GM19455 (cell line): ENCODE measurements around the gene LRRTM4.
"Not testable (repeated sequence)": the region's sequence is repeated elsewhere in the genome, so short reads cannot be mapped to it uniquely, and the experiment has no call there.

Experiments used
- ATAC-seq: cut with Tn5 transposase; IDR thresholded peaks from one replicate; pipeline ENCODE4 v1.9.1; 2021; ENCODE audit not compliant: unreplicated experiment

LRRTM4 gene

GRCh38 chr2:77179297-77179696 is 342.9 kb downstream of the LRRTM4 start:
- ATAC-seq, result no peak

- ATAC-seq, result not testable (repeated sequence)
These were observed 346.9 kb downstream of the LRRTM4 start for GRCh38 chr2:77175266-77175780.

DNA sequence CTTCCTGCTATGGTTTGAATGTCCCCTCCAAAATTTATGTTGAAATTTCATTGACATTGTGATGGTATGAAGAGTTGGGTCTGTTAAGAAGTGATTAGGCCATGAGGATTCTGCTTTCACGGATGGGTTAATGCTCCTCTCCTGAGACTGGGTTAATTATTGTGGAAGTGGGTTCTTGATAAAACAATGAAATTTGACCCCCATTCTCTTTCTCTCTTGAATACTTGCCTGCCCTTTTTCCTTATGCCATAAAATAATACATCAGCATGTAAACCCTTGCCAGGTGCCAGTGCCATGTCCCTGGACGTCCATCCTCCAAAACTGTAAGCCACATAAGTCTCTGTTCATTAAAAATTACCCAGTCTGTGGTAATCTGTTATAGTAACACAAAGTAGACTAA is 352.8 kb downstream of the LRRTM4 start:
- no peak for ATAC-seq

GRCh38 chr2:77164021-77164420 is 358.2 kb downstream of the LRRTM4 start:
- not testable (repeated sequence) for ATAC-seq

GRCh38 chr2:77161009-77161408 is 361.2 kb downstream of the LRRTM4 start:
- no peak for ATAC-seq

GRCh38 chr2:77156599-77156998 is 365.6 kb downstream of the LRRTM4 start:
- ATAC-seq, result no peak

GRCh38 chr2:77155511-77155910 is 366.7 kb downstream of the LRRTM4 start:
- ATAC-seq, result no peak

GRCh38 chr2:77149565-77149964 is 372.6 kb downstream of the LRRTM4 start:
- ATAC-seq, result no peak

GRCh38 chr2:77147153-77147552 is 375.0 kb downstream of the LRRTM4 start:
- no peak for ATAC-seq

DNA sequence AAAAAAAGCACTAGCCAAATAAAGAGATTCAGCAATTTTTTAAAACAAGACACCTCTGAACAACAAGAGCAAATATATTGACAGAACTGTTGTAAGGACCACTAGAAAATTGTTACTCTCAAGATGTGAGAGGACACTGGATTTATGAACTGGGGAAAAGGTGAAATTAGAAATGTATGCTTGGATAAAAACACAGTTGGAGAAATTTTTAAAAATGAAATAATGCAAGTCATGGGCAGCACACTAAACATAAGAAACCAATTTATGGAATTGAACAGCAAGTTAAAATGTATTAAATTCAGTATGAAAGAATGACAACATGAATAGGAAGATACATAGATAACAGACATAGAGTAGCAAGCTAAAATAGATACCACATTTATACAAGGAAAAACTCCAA is 377.4 kb downstream of the LRRTM4 start:
- no peak for ATAC-seq

GRCh38 chr2:77142141-77142540 is 380.0 kb downstream of the LRRTM4 start:
- no peak for ATAC-seq

- not testable (repeated sequence) for ATAC-seq
These were observed 393.7 kb downstream of the LRRTM4 start for GRCh38 chr2:77128479-77128878.

DNA sequence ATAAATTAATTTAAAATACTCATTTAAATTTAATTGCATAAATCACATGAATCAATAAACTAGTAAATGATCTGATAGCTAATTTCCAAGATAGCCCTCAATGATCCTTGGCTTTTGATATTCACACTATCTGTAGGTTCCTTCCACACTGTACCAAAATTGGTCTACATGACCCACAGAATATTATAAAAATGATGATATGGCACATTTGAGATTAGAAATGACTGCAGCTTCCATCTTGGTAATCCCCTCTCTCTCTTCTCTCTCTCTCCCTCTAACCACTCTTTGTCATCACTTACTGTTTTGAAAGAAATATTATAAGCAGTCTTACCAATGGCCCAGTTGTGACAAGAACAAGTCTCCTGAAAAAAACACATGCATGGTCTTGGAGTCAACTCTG is 394.8 kb downstream of the LRRTM4 start:
- ATAC-seq, result no peak

GRCh38 chr2:77121518-77121917 is 400.7 kb downstream of the LRRTM4 start:
- no peak for ATAC-seq

DNA sequence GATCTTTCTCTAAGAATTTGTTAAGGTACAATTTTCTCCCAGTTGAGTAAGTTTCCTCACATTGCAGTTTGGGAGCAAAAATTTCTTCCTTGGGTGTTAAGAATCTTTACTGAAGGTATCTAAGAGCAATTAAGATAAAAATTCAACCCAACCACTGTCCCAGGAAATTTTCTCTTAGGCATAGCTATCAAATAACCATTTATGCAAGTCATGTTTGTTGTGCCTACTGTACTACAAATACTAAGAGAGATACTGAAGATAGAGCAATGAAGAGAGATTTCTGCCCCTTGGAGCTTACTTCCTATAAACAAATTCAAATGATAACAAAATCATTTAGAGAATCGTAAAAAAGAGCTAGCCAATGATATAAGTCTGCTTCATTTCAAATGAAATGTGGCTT is 402.8 kb downstream of the LRRTM4 start:
- ATAC-seq, result no peak

GRCh38 chr2:77108915-77109314 is 413.3 kb downstream of the LRRTM4 start:
- no peak for ATAC-seq

DNA sequence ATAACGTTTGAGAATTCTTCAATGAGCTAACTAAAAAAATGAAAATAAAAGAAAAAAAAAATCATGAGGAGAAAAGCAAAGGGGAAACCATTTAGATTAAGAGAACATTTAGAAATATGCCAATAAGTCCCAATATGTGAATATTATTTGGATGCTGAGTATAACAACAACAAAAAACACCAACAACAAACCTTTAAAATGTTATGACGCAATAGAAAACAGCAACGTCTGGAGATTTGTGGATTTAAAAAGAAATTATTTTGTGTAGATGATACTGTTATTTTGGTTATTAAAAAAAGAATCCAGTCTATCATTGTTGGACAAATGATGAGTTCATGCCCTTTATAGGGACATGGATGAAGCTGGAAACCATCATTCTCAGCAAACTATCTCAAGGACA is 417.2 kb downstream of the LRRTM4 start:
- no peak for ATAC-seq

DNA sequence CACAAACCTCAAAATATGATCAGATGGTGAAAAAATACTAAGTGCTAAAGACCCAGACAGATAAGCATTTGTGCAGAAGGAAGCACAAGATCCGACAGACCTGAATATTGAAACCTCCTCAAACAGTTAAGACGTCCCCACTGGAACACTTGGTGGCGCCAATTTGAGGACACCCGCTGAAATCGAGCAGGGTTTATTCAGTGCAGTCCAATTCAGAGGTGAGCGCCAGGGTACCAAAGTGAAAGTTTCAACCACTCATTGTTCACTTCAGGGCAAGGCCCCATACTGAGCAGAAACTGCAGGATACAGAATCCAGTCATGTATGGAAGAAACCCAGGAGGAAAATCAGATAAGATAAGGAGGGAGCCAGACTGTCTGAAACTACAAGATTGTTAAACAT is 417.6 kb downstream of the LRRTM4 start:
- no peak for ATAC-seq

DNA sequence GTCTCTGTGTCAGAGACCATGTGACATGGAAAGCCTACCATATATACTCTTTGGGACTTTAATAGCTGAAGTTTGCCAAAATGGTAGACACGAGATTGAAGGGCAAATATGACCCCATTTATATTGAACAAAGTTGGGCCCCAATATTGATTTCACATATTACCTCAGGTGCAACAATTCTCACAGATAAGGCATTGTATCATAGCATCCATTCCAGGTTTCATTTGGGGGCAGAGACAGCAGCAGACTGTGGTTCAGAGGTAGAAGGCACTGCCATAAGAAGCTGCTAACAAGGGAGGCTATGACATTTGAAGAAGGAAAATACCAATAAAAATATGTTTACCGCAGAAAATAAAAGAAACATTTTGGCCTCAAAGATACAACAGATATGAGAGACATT is 419.2 kb downstream of the LRRTM4 start:
- ATAC-seq, result no peak

- no peak for ATAC-seq
These were observed 420.3 kb downstream of the LRRTM4 start for GRCh38 chr2:77101796-77102452.

- ATAC-seq, result no peak
These were observed 422.2 kb downstream of the LRRTM4 start for GRCh38 chr2:77099961-77100360.

DNA sequence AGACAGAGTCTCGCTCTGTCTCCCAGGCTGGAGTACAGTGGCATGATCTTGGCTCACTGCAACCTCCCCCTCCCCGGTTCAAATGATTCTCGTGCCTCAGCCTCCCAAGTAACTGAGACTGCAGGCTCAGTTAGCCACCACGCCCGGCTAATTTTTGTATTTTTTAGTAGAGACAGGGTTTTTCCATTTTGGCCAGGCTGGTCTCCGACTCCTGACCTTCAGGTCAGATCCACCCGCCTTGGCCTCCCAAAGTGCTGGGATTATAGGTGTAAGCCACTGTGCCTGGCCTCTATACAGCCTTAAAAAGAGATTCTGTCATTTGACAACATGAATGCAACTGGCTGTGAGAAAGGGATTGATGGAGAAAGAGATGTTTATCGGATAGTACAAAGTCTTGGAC is 426.7 kb downstream of the LRRTM4 start:
- not testable (repeated sequence) for ATAC-seq

GRCh38 chr2:77095096-77095495 is 427.1 kb downstream of the LRRTM4 start:
- no peak for ATAC-seq
